SU-DHL-6 (cell line): Measurements from ENCODE around the gene BCAS3.

Experiments
- H2AFZ ChIP-seq: fragments of 200-600 bp; sonication (generic); 2 replicates; pipeline ENCODE4 v1.6.1; 2014; ENCODE audit warnings: low read depth, mild to moderate bottlenecking, moderate library complexity, mixed read lengths, antibody characterized with exemption, low read length; ENCODE audit not compliant: severe bottlenecking
- H3F3A ChIP-seq: fragments of 200-600 bp; shearing (Covaris generic); 2 replicates; pipeline ENCODE4 v1.6.0; 2016; ENCODE audit warnings: antibody characterized with exemption, mild to moderate bottlenecking; ENCODE audit not compliant: insufficient read depth
- H3K27ac ChIP-seq: fragments of 200-600 bp; sonication (generic); 2 replicates; pipeline ENCODE4 v1.5.1; 2016; ENCODE audit warnings: low read depth, mild to moderate bottlenecking, low read length, moderate library complexity, mixed read lengths
- H3K27me3 ChIP-seq: fragments of 200-600 bp; sonication (generic), shearing (Covaris generic); 2 replicates; pipeline ENCODE4 v1.6.0; 2014; ENCODE audit warnings: mild to moderate bottlenecking, low read length
- H3K36me3 ChIP-seq: fragments of 200-600 bp; sonication (generic); 2 replicates; pipeline ENCODE4 v1.6.1; 2014; ENCODE audit warnings: mild to moderate bottlenecking, low read length, mixed read lengths
- H3K4me2 ChIP-seq: fragments of 300-600, 200-600 bp; shearing (Covaris generic), sonication (generic); 2 replicates; pipeline ENCODE4 v1.6.0; 2014; ENCODE audit warnings: low read length, low read depth, mild to moderate bottlenecking; ENCODE audit not compliant: poor library complexity, severe bottlenecking
- H3K4me3 ChIP-seq: fragments of 200-600 bp; sonication (generic); 2 replicates; pipeline ENCODE4 v1.5.1; 2014; ENCODE audit warnings: antibody characterized with exemption, low read length, mild to moderate bottlenecking, mixed read lengths; ENCODE audit not compliant: insufficient read depth, poor library complexity, severe bottlenecking
- H3K79me2 ChIP-seq: fragments of 200-600 bp; sonication (generic); 2 replicates; pipeline ENCODE4 v1.6.1; 2014; ENCODE audit warnings: mild to moderate bottlenecking, low read length, moderate library complexity; ENCODE audit not compliant: insufficient read depth
- H3K9ac ChIP-seq: fragments of 200-600 bp; sonication (generic); 2 replicates; pipeline ENCODE4 v1.7.0; 2014; ENCODE audit warnings: mild to moderate bottlenecking, low read length
- H3K9me2 ChIP-seq: fragments of 200-600 bp; sonication (generic); replicated peaks from 2 replicates; pipeline ENCODE4 v1.6.1; 2014; ENCODE audit warnings: low read length; ENCODE audit not compliant: insufficient read depth
- H3K9me3 ChIP-seq: fragments of 200-600 bp; sonication (generic); 2 replicates; pipeline ENCODE4 v1.6.1; 2014; ENCODE audit warnings: low read length, mixed read lengths; ENCODE audit not compliant: insufficient read depth
- H4K20me1 ChIP-seq: fragments of 200-600 bp; sonication (generic); 2 replicates; pipeline ENCODE4 v1.6.1; 2014; ENCODE audit warnings: low read depth, mild to moderate bottlenecking, antibody characterized with exemption, low read length, moderate library complexity, mixed read lengths
- CTCF ChIP-seq: fragments of 200-600 bp; sonication (generic); IDR thresholded peaks from one replicate; pipeline ENCODE4 v1.5.1; 2017; ENCODE audit warnings: antibody characterized with exemption, mild to moderate bottlenecking, low read length, moderate library complexity; ENCODE audit not compliant: insufficient read depth, poor library complexity, severe bottlenecking
- EZH2phosphoT487 ChIP-seq: fragments of 200-600 bp; sonication (generic), shearing (Covaris generic); conservative IDR thresholded peaks from 2 replicates; pipeline ENCODE4 v1.6.1; 2018; ENCODE audit warnings: mild to moderate bottlenecking, antibody characterized with exemption, low read length, moderate library complexity, mixed read lengths

BCAS3 gene

GRCh38 chr17:61383689-61384201 lies 706.1 kb downstream of the BCAS3 start:
- Histone ChIP-seq H3K36me3 (no peaks in the 10 kb centered on the region), H3K79me2 (no peaks in the 10 kb centered on the region), H4K20me1 (no peaks in the 10 kb centered on the region)

GRCh38 chr17:61384354-61384691 lies 706.7 kb downstream of the BCAS3 start:
- TF ChIP-seq CTCF (no peak), EZH2phosphoT487 (no peak)
- Histone ChIP-seq H4K20me1 (no peaks in the 10 kb centered on the region), H3K9ac (no peak overlapping the region), H3K27ac (no peak overlapping the region), H3K79me2 (no peaks in the 10 kb centered on the region), H3F3A (no peaks in the 10 kb centered on the region), H3K9me2 (no peaks in the 10 kb centered on the region), H3K27me3 (no peaks in the 10 kb centered on the region), H3K36me3 (no peaks in the 10 kb centered on the region), H3K4me2 (no peak overlapping the region), H2AFZ (no peak overlapping the region), H3K9me3 (no peaks in the 10 kb centered on the region), H3K4me3 (no peak overlapping the region)

More at GRCh38 chr17:61383689-61384201, 706.1 kb downstream of the BCAS3 start:
- Histone ChIP-seq H3K9me3 (no peaks in the 10 kb centered on the region), H3K9ac (no peak overlapping the region), H3K9me2 (no peaks in the 10 kb centered on the region), H2AFZ (no peak overlapping the region), H3K27ac (no peak overlapping the region), H3K4me3 (no peak overlapping the region), H3F3A (no peaks in the 10 kb centered on the region), H3K4me2 (no peak overlapping the region), H3K27me3 (no peaks in the 10 kb centered on the region)
- TF ChIP-seq EZH2phosphoT487, result no peak
- no peak for TF ChIP-seq CTCF

- H3K9ac ChIP-seq, result no peak overlapping the region
- no peak overlapping the region for H3K27ac ChIP-seq
- H3K4me2 ChIP-seq, result no peak overlapping the region
- H3K27me3 ChIP-seq, result no peaks in the 10 kb centered on the region
- no peaks in the 10 kb centered on the region for H3K79me2 ChIP-seq
- H3K36me3 ChIP-seq, result no peaks in the 10 kb centered on the region
- H3F3A ChIP-seq, result no peaks in the 10 kb centered on the region
- H4K20me1 ChIP-seq, result no peaks in the 10 kb centered on the region
- no peaks in the 10 kb centered on the region for H3K9me3 ChIP-seq
- H3K4me3 ChIP-seq, result no peak overlapping the region
- H2AFZ ChIP-seq, result no peak overlapping the region
- TF ChIP-seq EZH2phosphoT487, result no peak
- TF ChIP-seq CTCF, result no peak
- H3K9me2 ChIP-seq, result no peaks in the 10 kb centered on the region
Observed at GRCh38 chr17:61384692-61385576, 707.3 kb downstream of the BCAS3 start.
